HG02852 (cell line): Measurements from ENCODE around the gene PPIP5K2.
A peak's percentile ranks its signal among the peaks of the same experiment; 100 is the strongest.
"Not testable (repeated sequence)": the region's sequence is repeated elsewhere in the genome, so short reads cannot be mapped to it uniquely, and the experiment has no call there.

Experiments
- ATAC-seq: cut with Tn5 transposase; IDR thresholded peaks from one replicate; pipeline ENCODE4 v1.9.1; 2021; ENCODE audit warnings: mild to moderate bottlenecking, moderate library complexity; ENCODE audit not compliant: unreplicated experiment

The PPIP5K2 gene

GRCh38 chr5:103120607-103121200, 603 bp downstream of the PPIP5K2 start:
- ATAC-seq = peak; percentile 0

GRCh38 chr5:103122242-103122641, 2.1 kb downstream of the PPIP5K2 start:
- no peak for ATAC-seq

GRCh38 chr5:103126557-103126956, 6.5 kb downstream of the PPIP5K2 start:
- no peak for ATAC-seq

DNA sequence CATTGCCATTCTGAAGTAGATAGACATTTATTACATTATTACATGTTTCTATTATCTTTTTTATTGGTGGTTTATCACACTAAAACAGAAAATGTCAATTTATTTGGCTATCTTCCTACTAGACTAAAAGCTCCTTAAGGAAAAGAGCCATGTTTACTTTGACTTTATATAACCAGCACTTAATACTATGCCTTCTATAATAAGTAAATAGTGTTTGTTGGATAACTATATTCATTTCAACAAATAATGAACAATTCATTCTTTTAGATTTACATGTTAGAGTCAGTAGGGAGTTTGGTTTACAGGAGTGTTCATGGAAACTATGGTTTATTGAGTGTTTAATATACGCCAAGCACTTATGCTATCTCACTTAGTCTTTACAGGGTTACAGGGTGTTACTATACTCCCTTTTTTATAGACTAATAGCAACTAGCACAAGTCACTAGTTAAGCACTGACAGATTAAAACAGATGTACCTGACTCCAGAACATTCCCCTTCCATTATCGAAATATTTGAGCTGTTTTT, 7.3 kb downstream of the PPIP5K2 start:
- no peak for ATAC-seq

- ATAC-seq = no peak
Observed at GRCh38 chr5:103128202-103128601, 8.1 kb downstream of the PPIP5K2 start.

- ATAC-seq = no peak
Observed at GRCh38 chr5:103132684-103133083, 12.6 kb downstream of the PPIP5K2 start.

DNA sequence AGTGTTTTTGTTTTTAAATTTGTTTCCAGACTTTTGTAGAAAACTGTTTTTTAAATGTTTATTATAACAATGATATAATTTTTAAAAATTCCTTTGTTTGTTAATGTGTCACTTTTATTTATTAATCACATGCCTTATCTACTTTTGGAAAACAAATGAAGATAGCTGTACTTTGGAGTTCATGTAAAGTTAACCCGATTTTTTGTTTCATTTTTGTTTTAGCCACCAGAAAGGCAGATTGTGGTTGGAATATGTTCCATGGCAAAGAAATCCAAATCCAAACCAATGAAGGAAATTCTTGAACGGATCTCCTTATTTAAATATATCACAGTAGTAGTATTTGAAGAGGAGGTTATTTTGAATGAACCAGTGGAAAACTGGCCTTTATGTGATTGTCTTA, 13.1 kb downstream of the PPIP5K2 start:
- ATAC-seq = no peak

- no peak for ATAC-seq
Observed at GRCh38 chr5:103135461-103135860, 15.4 kb downstream of the PPIP5K2 start.

- ATAC-seq = no peak
Observed at GRCh38 chr5:103138202-103138690, 18.1 kb downstream of the PPIP5K2 start.

- ATAC-seq = peak; percentile 99
Observed at GRCh38 chr5:103139264-103139865, 19.3 kb downstream of the PPIP5K2 start.

DNA sequence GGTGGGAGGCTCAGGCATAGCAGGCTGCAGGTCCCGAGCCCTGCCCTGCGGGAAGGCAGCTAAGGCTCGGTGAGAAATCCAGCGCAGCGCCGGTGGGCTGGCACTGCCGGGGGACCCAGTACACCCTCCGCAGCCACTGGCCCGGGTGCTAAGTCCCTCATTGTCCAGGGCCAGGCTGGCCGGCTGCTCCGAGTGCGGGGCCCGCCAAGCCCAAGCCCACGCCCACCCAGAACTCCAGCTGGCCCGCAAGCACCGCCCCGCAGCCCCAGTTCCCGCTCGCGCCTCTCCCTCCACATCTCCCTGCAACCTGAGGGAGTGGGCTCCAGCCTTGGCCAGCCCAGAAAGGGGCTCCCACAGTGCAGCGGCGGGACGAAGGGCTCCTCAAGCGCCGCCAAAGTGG, 22.0 kb downstream of the PPIP5K2 start:
- not testable (repeated sequence) for ATAC-seq

- ATAC-seq = no peak
Observed at GRCh38 chr5:103145196-103145595, 25.1 kb downstream of the PPIP5K2 start.

DNA sequence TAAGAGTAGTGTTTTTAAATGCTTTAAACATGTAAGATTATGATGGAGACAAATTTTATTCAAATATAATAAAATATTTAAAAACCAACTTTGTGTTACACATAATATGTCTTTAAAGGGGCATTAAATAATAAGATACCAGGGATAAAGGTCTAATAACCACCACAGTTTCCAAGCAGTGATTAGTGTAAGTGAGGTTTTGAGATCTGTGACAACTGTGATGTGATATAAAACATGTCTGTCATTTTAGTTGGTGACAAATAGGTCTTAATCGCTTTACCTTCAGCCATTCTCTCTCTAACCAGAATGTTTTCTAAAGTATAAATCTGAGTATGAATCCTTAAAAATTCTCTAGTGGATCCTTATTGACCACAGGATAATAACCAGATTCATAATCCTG, 28.1 kb downstream of the PPIP5K2 start:
- no peak for ATAC-seq

DNA sequence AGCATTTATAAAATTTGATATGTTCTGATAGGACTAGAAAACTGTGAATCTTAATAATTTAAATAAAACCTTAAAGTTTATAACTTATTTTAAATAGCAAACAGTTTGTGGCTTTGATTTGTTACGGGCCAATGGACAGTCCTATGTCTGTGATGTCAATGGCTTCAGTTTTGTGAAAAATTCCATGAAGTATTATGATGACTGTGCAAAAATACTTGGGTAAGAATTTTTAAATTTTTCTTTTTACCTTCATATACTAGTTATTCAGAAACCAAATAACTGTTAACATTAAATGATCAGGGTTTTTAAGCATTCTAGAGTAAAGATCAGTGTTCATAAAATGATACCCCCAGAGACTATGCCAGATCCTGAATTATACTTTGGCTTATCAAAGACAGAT, 31.1 kb downstream of the PPIP5K2 start:
- no peak for ATAC-seq

- no peak for ATAC-seq
Observed at GRCh38 chr5:103166706-103167105, 46.6 kb downstream of the PPIP5K2 start.

GRCh38 chr5:103174147-103174546, 54.0 kb downstream of the PPIP5K2 start:
- ATAC-seq = no peak

GRCh38 chr5:103177543-103177942, 57.4 kb downstream of the PPIP5K2 start:
- ATAC-seq = no peak

GRCh38 chr5:103178167-103178566, 58.1 kb downstream of the PPIP5K2 start:
- ATAC-seq = no peak

- no peak for ATAC-seq
Observed at GRCh38 chr5:103186152-103186551, 66.1 kb downstream of the PPIP5K2 start.

DNA sequence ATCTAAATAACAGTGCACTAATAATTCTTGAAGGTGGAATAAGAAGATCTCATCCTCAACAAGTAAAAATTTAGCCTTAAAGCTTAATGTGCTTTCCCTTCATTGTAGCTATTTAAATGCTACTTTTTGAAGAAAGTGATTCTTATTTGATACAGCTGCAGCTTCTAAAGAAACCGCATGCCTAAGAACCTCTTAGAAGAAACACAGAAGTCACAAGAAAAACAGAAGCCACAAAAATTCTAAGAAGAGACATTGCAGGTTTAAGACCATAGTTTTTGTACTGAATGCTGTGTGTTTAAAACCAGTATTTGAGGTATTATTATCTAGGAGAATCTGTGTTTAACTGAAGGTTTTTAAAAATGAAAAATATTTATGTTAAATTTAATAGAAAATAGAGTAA, 68.3 kb downstream of the PPIP5K2 start:
- no peak for ATAC-seq

GRCh38 chr5:103203226-103203625, 83.1 kb downstream of the PPIP5K2 start:
- no peak for ATAC-seq

- ATAC-seq = not testable (repeated sequence)
Observed at GRCh38 chr5:103204990-103205389, 84.9 kb downstream of the PPIP5K2 start.
